ENCODE measurements around the gene RAI1.
A peak's percentile ranks its signal among the peaks of the same experiment; 100 is the strongest.
"Not testable (repeated sequence)": the region's sequence is repeated elsewhere in the genome, so short reads cannot be mapped to it uniquely, and the experiment has no call there.

The RAI1 gene

GRCh38 chr17:17663160-17664063, 17.8 kb upstream of the RAI1 start:
- peak in 2 of 3 experiments; percentile 55 to 67 for DNase-seq (ENCODE audit: low read depth in 3 of 3)

GRCh38 chr17:17664064-17664452, 17.2 kb upstream of the RAI1 start:
- DNase-seq (ENCODE audit: low read depth in 3 of 3): no peak

GRCh38 chr17:17665255-17665654, 16.0 kb upstream of the RAI1 start:
- no peak for DNase-seq (ENCODE audit: low read depth in 3 of 3)

- DNase-seq (ENCODE audit: low read depth in 3 of 3): no peak
Observed at GRCh38 chr17:17666111-17666714, 15.0 kb upstream of the RAI1 start.

- no peak for DNase-seq (ENCODE audit: low read depth in 3 of 3)
Observed at GRCh38 chr17:17667231-17667630, 14.0 kb upstream of the RAI1 start.

GRCh38 chr17:17667947-17668346, 13.3 kb upstream of the RAI1 start:
- no peak for DNase-seq (ENCODE audit: low read depth in 3 of 3)

- DNase-seq (ENCODE audit: low read depth in 3 of 3): no peak
Observed at GRCh38 chr17:17668358-17668757, 12.9 kb upstream of the RAI1 start.

- DNase-seq (ENCODE audit: low read depth in 3 of 3): no peak
Observed at GRCh38 chr17:17668775-17669579, 12.3 kb upstream of the RAI1 start.

GRCh38 chr17:17669580-17670235, 11.6 kb upstream of the RAI1 start:
- DNase-seq (ENCODE audit: low read depth in 3 of 3): no peak

GRCh38 chr17:17670701-17671305, 10.5 kb upstream of the RAI1 start:
- no peak for DNase-seq (ENCODE audit: low read depth in 3 of 3)

GRCh38 chr17:17671369-17672129, 9.7 kb upstream of the RAI1 start:
- DNase-seq (ENCODE audit: low read depth in 3 of 3): no peak

GRCh38 chr17:17672453-17673368, 8.5 kb upstream of the RAI1 start:
- no peak for DNase-seq (ENCODE audit: low read depth in 3 of 3)

- DNase-seq (ENCODE audit: low read depth in 3 of 3): no peak
Observed at GRCh38 chr17:17675416-17675815, 5.8 kb upstream of the RAI1 start.

- DNase-seq (ENCODE audit: low read depth in 3 of 3): no peak
Observed at GRCh38 chr17:17675925-17676534, 5.2 kb upstream of the RAI1 start.

GRCh38 chr17:17676752-17677151, 4.5 kb upstream of the RAI1 start:
- DNase-seq (ENCODE audit: low read depth in 3 of 3): no peak

GRCh38 chr17:17677299-17678040, 3.8 kb upstream of the RAI1 start:
- DNase-seq (ENCODE audit: low read depth in 3 of 3): no peak

- DNase-seq (ENCODE audit: low read depth in 3 of 3): not testable (repeated sequence)
Observed at GRCh38 chr17:17678063-17678699, 3.1 kb upstream of the RAI1 start.

GRCh38 chr17:17679243-17679642, 2.0 kb upstream of the RAI1 start:
- no peak for DNase-seq (ENCODE audit: low read depth in 3 of 3)

Measured in stimulated activated CD4-positive, alpha-beta T cell treated with anti-CD3 and anti-CD28 coated beads, TNF-alpha, amount 100 ng/mL, for 24 hours (primary cell).